ENCODE results near the gene BCOR.
A peak's percentile ranks its signal among the peaks of the same experiment; 100 is the strongest.

BCOR gene

GRCh38 chrX:40085102-40085551 is 12.6 kb downstream of the BCOR start:
- H3K4me3 ChIP-seq (ENCODE audit: low read depth, low read length), result no peak overlapping the region
- in situ Hi-C loops (cut with HindIII; ENCODE audit: low sequenced_read_pairs), result no loop called here
- no peak for DNase-seq (ENCODE audit: low read depth, low spot score)
- TF ChIP-seq, protein P1, sequence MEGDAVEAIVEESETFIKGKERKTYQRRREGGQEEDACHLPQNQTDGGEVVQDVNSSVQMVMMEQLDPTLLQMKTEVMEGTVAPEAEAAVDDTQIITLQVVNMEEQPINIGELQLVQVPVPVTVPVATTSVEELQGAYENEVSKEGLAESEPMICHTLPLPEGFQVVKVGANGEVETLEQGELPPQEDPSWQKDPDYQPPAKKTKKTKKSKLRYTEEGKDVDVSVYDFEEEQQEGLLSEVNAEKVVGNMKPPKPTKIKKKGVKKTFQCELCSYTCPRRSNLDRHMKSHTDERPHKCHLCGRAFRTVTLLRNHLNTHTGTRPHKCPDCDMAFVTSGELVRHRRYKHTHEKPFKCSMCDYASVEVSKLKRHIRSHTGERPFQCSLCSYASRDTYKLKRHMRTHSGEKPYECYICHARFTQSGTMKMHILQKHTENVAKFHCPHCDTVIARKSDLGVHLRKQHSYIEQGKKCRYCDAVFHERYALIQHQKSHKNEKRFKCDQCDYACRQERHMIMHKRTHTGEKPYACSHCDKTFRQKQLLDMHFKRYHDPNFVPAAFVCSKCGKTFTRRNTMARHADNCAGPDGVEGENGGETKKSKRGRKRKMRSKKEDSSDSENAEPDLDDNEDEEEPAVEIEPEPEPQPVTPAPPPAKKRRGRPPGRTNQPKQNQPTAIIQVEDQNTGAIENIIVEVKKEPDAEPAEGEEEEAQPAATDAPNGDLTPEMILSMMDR (IDR thresholded peaks at IDR 0.05; ENCODE audit: low read depth, low read length), result no peak

GRCh38 chrX:40084471-40085101 is 13.2 kb downstream of the BCOR start:
- DNase-seq (ENCODE audit: low read depth, low spot score), result no peak
- in situ Hi-C loops (cut with HindIII; ENCODE audit: low sequenced_read_pairs), result no loop called here
- H3K4me3 ChIP-seq (ENCODE audit: low read depth, low read length), result no peak overlapping the region
- TF ChIP-seq, protein P1 (IDR thresholded peaks at IDR 0.05; ENCODE audit: low read depth, low read length), result no peak

DNA sequence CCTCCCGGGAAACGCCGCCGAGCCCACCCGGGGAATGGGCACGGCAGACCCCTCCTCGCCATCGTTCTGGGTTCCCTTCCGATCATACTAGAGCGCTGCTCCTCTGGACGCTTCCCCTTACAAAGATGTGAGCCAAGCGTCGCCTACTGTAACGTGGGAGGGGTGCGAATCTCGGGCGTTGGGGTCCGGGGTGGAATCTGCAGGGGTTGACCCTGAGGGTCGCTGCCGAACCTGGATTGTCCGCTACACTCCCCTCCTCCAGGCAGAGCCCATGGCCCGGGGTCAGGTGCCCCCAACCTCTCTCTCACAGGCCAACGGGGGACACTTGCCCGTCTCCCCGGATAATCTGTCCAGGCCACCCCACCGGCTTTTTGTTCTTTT is 13.8 kb downstream of the BCOR start:
- TF ChIP-seq, protein P1 (IDR thresholded peaks at IDR 0.05; ENCODE audit: low read depth, low read length), result no peak
- DNase-seq (ENCODE audit: low read depth, low spot score), result no peak
- in situ Hi-C loops (cut with HindIII; ENCODE audit: low sequenced_read_pairs), result no loop called here
- H3K4me3 ChIP-seq (ENCODE audit: low read depth, low read length), result peak overlapping the region; percentile 33

DNA sequence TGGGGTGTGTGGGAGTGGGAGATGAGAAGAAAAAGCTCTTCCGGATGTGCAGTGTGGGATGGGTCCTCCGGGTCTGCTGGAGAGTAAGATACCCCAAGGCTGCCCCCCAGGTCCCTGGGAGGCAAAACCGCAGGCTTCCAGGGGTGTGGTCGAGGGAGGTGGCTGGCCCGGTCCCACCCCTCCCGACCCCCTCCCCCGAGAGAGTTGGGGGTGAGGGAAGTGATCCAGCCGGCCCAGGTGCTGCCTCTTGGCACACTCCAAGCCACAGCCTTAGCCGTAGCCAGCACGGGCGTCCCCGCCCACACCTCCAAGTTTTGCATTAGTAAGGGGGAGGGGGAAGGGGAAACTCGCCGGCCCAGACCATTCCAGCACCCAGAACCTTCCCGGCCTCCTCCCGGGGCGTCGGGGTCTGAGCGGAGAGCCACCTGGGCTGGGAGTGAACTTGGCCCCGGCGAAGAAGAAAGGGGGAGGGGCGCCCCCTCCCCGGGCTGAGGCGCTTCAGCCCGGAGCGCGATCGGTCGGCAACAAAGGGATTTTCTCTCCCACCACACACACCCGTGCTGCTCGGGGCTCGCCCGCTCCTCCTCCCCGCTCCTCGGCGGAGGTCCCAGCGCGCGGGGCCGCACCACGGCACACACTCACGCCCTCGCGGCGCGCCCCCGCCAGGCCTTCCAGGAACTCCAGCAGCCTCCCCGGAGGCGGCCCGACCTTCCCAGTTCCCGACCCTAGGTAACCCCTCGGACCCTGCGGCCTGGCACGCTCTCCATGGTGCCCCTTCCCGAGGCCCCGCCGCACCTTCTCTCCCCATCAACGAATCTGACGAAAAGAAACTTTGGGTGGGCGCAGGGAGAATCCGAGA is 14.4 kb downstream of the BCOR start:
- in situ Hi-C loops (cut with HindIII; ENCODE audit: low sequenced_read_pairs), result no loop called here
- peak overlapping the region; percentile 33 for H3K4me3 ChIP-seq (ENCODE audit: low read depth, low read length)
- DNase-seq (ENCODE audit: low read depth, low spot score), result no peak
- TF ChIP-seq, protein P1 (IDR thresholded peaks at IDR 0.05; ENCODE audit: low read depth, low read length), result peak; percentile 3

DNA sequence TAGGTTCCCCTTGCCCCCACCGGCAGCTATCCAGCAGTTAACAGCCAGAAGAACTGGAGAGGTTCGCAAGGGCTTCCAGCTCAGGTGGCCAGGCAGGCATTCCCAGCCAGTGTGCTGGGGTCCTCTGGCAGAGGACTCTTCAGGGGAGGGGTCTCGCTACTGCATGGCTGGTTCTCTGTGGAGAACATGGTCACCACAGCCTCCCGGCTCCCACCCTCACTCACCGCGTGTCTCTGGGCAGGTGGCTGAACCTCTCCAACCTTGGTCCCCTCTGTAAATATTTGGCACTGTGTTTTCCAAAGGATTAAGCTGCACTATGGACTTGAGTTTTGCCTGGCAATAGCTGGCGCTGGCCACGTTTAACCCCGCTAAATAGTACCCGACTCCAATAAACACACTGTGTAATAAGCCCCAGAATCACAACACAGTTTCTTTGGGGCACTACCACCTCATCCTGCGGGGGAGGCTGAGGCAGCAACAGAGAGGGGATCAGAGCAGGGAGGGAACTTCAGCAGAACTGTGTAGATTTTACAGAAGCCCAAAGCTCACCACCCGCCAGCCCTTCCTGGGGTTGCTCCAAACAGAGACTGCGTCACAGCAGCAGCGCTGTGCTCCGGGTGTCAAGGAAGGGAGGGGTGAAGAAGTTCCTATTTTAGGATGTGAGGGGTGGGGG is 15.2 kb downstream of the BCOR start:
- TF ChIP-seq, protein P1 (IDR thresholded peaks at IDR 0.05; ENCODE audit: low read depth, low read length), result no peak
- H3K4me3 ChIP-seq (ENCODE audit: low read depth, low read length), result no peak overlapping the region
- DNase-seq (ENCODE audit: low read depth, low spot score), result no peak
- in situ Hi-C loops (cut with HindIII; ENCODE audit: low sequenced_read_pairs), result no loop called here

DNA sequence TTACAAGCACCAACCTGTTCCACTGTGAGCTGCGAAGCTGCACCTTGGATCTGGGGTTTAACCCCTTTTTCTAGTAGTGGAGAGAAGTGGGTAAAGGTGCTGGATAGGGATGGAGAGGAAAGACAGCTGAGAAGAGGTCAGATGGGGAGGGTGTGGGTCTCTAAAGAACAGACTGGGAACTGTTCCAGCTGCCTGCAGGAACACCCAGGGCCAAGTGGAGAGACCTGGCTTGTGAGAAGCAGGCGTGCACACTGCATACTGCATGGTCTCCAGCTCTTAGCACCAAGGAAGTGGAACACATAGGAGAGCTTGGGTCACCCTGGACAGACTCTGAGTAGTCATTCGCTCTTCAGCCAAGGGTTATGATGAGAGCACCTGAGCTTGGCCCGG is 16.1 kb downstream of the BCOR start:
- no peak overlapping the region for H3K4me3 ChIP-seq (ENCODE audit: low read depth, low read length)
- TF ChIP-seq, protein P1 (IDR thresholded peaks at IDR 0.05; ENCODE audit: low read depth, low read length), result no peak
- no peak for DNase-seq (ENCODE audit: low read depth, low spot score)
- in situ Hi-C loops (cut with HindIII; ENCODE audit: low sequenced_read_pairs), result no loop called here

All from astrocyte of the spinal cord (primary cell).